ENCODE results near the gene SUGCT.
"Not testable (repeated sequence)": the region's sequence is repeated elsewhere in the genome, so short reads cannot be mapped to it uniquely, and the experiment has no call there.

SUGCT gene

GRCh38 chr7:40141916-40142315 is 7.1 kb downstream of the SUGCT start:
- not testable (repeated sequence) for DNase-seq

- not testable (repeated sequence) for DNase-seq
Observed at GRCh38 chr7:40145596-40146130, 10.9 kb downstream of the SUGCT start.

GRCh38 chr7:40147371-40148246 is 12.8 kb downstream of the SUGCT start:
- DNase-seq: no peak

GRCh38 chr7:40148247-40148580 is 13.4 kb downstream of the SUGCT start:
- DNase-seq: not testable (repeated sequence)

- DNase-seq: no peak
Observed at GRCh38 chr7:40148671-40149070, 13.9 kb downstream of the SUGCT start.

GRCh38 chr7:40151504-40151903 is 16.7 kb downstream of the SUGCT start:
- no peak for DNase-seq

- no peak for DNase-seq
Observed at GRCh38 chr7:40156988-40157387, 22.2 kb downstream of the SUGCT start.

GRCh38 chr7:40162516-40162915 is 27.7 kb downstream of the SUGCT start:
- no peak for DNase-seq

- no peak for DNase-seq
Observed at GRCh38 chr7:40165216-40165615, 30.4 kb downstream of the SUGCT start.

- no peak for DNase-seq
Observed at GRCh38 chr7:40167291-40167690, 32.5 kb downstream of the SUGCT start.

GRCh38 chr7:40168266-40168665 is 33.5 kb downstream of the SUGCT start:
- not testable (repeated sequence) for DNase-seq

GRCh38 chr7:40173121-40173520 is 38.3 kb downstream of the SUGCT start:
- not testable (repeated sequence) for DNase-seq

- not testable (repeated sequence) for DNase-seq
Observed at GRCh38 chr7:40175256-40175655, 40.5 kb downstream of the SUGCT start.

- no peak for DNase-seq
Observed at GRCh38 chr7:40175725-40176510, 41.1 kb downstream of the SUGCT start.

- no peak for DNase-seq
Observed at GRCh38 chr7:40177071-40177470, 42.3 kb downstream of the SUGCT start.

- DNase-seq: no peak
Observed at GRCh38 chr7:40182452-40182851, 47.6 kb downstream of the SUGCT start.

- no peak for DNase-seq
Observed at GRCh38 chr7:40186586-40186985, 51.8 kb downstream of the SUGCT start.

- no peak for DNase-seq
Observed at GRCh38 chr7:40192036-40192435, 57.2 kb downstream of the SUGCT start.

GRCh38 chr7:40194745-40195144 is 59.9 kb downstream of the SUGCT start:
- no peak for DNase-seq

- DNase-seq: no peak
Observed at GRCh38 chr7:40197527-40197926, 62.7 kb downstream of the SUGCT start.

- no peak for DNase-seq
Observed at GRCh38 chr7:40199076-40199802, 64.4 kb downstream of the SUGCT start.

- no peak for DNase-seq
Observed at GRCh38 chr7:40200791-40201190, 66.0 kb downstream of the SUGCT start.

- no peak for DNase-seq
Observed at GRCh38 chr7:40202851-40203250, 68.0 kb downstream of the SUGCT start.
